HEK293 (cell line): ENCODE results near the gene ETDC.

Source experiments
- CTCF ChIA-PET: fragments of 350-600 bp; formaldehyde crosslinking; extraction: SDS; loops from one replicate; lab custom pipeline; 2021; ENCODE audit warnings: antibody characterized with exemption; lab: Yijun Ruan, JAX
- POLR2A ChIA-PET: fragments of 300-600 bp; formaldehyde crosslinking; extraction: SDS; loops from one replicate; lab custom pipeline; 2020; ENCODE audit warnings: antibody characterized with exemption, inconsistent platforms; lab: Yijun Ruan, JAX
- H3K27ac ChIP-seq: fragments of 200-500 bp; sonication (Bioruptor generic); 2 replicates; pipeline ENCODE4 v1.5.1; 2014; ENCODE audit warnings: low read depth, low read length, control low read depth, inconsistent platforms; ENCODE audit errors: extremely low read depth
- H3K36me3 ChIP-seq, 2 experiments: fragments of 200-500 bp in 1 of 2; sonication (Bioruptor generic) in 1 of 2; 1 replicate in 1 of 2; 2 replicates in 1 of 2; pipeline ENCODE4 v1.5.1; 2014 to 2017; ENCODE audit warnings: inconsistent platforms in 2 of 2, low read length in 2 of 2; ENCODE audit not compliant: control insufficient read depth in 2 of 2, insufficient read depth in 1 of 2
- H3K4me1 ChIP-seq: fragments of 200-500 bp; sonication (Bioruptor generic); 2 replicates; pipeline ENCODE4 v1.5.1; 2014; ENCODE audit warnings: mild to moderate bottlenecking, low read length, inconsistent platforms; ENCODE audit not compliant: control insufficient read depth, insufficient read depth
- H3K4me3 ChIP-seq: 2 replicates; pipeline ENCODE4 v1.5.1; 2011; ENCODE audit warnings: low read depth, mild to moderate bottlenecking, control low read depth, low read length, moderate library complexity
- H3K9me3 ChIP-seq: fragments of 200-500 bp; sonication (Bioruptor generic); 2 replicates; pipeline ENCODE4 v1.5.1; 2014; ENCODE audit warnings: low read depth, low read length, inconsistent platforms; ENCODE audit not compliant: control insufficient read depth, insufficient read depth
- AEBP2 ChIP-seq: fragments of 450-650 bp; formaldehyde crosslinking; IDR thresholded peaks from 2 replicates; pipeline ENCODE4 v1.5.1; 2016; ENCODE audit warnings: missing biosample characterization, missing genetic modification characterization, borderline replicate concordance
- HOXA7 ChIP-seq: sonication (generic); formaldehyde crosslinking; IDR thresholded peaks from 2 replicates; pipeline ENCODE4 v1.8.1; 2022; ENCODE audit warnings: missing genetic modification reagents, borderline replicate concordance
- KLF8 ChIP-seq: fragments of 450-650 bp; formaldehyde crosslinking; IDR thresholded peaks from 2 replicates; pipeline ENCODE4 v1.5.1; 2016; ENCODE audit warnings: missing biosample characterization, missing genetic modification characterization
- PRDM2 ChIP-seq: fragments of 450-650 bp; formaldehyde crosslinking; IDR thresholded peaks from 2 replicates; pipeline ENCODE4 v1.5.1; 2016; ENCODE audit warnings: missing biosample characterization, missing genetic modification characterization, borderline replicate concordance
- TCF7L2 ChIP-seq: IDR thresholded peaks from 2 replicates; pipeline ENCODE4 v1.6.1; 2011; ENCODE audit warnings: low read depth, mild to moderate bottlenecking, inconsistent platforms, low read length, moderate library complexity, borderline replicate concordance
- ZFP3 ChIP-seq: fragments of 450-650 bp; formaldehyde crosslinking; IDR thresholded peaks from 2 replicates; pipeline ENCODE4 v1.5.1; 2016; ENCODE audit warnings: low read depth, missing biosample characterization, missing genetic modification characterization
- ZFP37 ChIP-seq: fragments of 450-650 bp; formaldehyde crosslinking; IDR thresholded peaks from 2 replicates; pipeline ENCODE4 v1.5.1; 2016; ENCODE audit warnings: missing biosample characterization, missing genetic modification characterization
- ZFP69B ChIP-seq: fragments of 450-650 bp; formaldehyde crosslinking; IDR thresholded peaks from 2 replicates; pipeline ENCODE4 v1.5.1; 2016; ENCODE audit warnings: missing biosample characterization, missing genetic modification characterization
- ZNF112 ChIP-seq: fragments of 450-650 bp; formaldehyde crosslinking; IDR thresholded peaks from 2 replicates; pipeline ENCODE4 v1.5.0; 2017; ENCODE audit warnings: missing biosample characterization, missing genetic modification characterization
- ZNF175 ChIP-seq: fragments of 450-650 bp; formaldehyde crosslinking; IDR thresholded peaks from 2 replicates; pipeline ENCODE4 v1.5.1; 2016; ENCODE audit warnings: missing biosample characterization, missing genetic modification characterization
- ZNF184 ChIP-seq: fragments of 450-650 bp; IDR thresholded peaks from 2 replicates; pipeline ENCODE4 v1.5.1; 2018; ENCODE audit warnings: missing biosample characterization, mild to moderate bottlenecking, missing genetic modification characterization
- ZNF280D ChIP-seq: fragments of 450-650 bp; formaldehyde crosslinking; IDR thresholded peaks from 2 replicates; pipeline ENCODE4 v1.5.1; 2016; ENCODE audit warnings: missing biosample characterization, missing genetic modification characterization
- ZNF404 ChIP-seq: fragments of 450-650 bp; formaldehyde crosslinking; IDR thresholded peaks from 2 replicates; pipeline ENCODE4 v1.5.1; 2017; ENCODE audit warnings: missing biosample characterization, missing genetic modification characterization
- ZNF549 ChIP-seq: fragments of 450-650 bp; IDR thresholded peaks from 2 replicates; pipeline ENCODE4 v1.5.1; 2018; ENCODE audit warnings: missing biosample characterization, missing genetic modification characterization, mild to moderate bottlenecking, inconsistent platforms, moderate library complexity
- ZNF558 ChIP-seq: fragments of 450-650 bp; formaldehyde crosslinking; IDR thresholded peaks from 2 replicates; pipeline ENCODE4 v1.5.1; 2016; ENCODE audit warnings: missing biosample characterization, missing genetic modification characterization
- ZNF580 ChIP-seq: fragments of 450-650 bp; formaldehyde crosslinking; IDR thresholded peaks from 2 replicates; pipeline ENCODE4 v1.5.1; 2016; ENCODE audit warnings: missing biosample characterization, missing genetic modification characterization

The ETDC gene

GRCh38 chrX:135304741-135305140 lies 4.5 kb upstream of the ETDC start:
- no peak for TF ChIP-seq ZNF404
- Histone ChIP-seq H3K4me3 (no peak overlapping the region), H3K27ac (no peak overlapping the region), H3K36me3 (no peaks in the 10 kb centered on the region), H3K9me3 (no peaks in the 10 kb centered on the region), H3K4me1 (no peaks in the 10 kb centered on the region)
- POLR2A ChIA-PET = no interaction called here
- CTCF ChIA-PET = no interaction called here

- H3K27ac ChIP-seq = no peak overlapping the region
- H3K9me3 ChIP-seq = no peaks in the 10 kb centered on the region
- H3K36me3 ChIP-seq = no peaks in the 10 kb centered on the region
- H3K4me3 ChIP-seq = no peak overlapping the region
- CTCF ChIA-PET = no interaction called here
- no peak for TF ChIP-seq ZNF549 (tag by site-specific recombination)
- no peak for TF ChIP-seq AEBP2 (tag by site-specific recombination)
- no peak for TF ChIP-seq ZNF175 (tag by site-specific recombination)
- TF ChIP-seq ZFP37 = no peak
- no peak for TF ChIP-seq ZNF580 (tag by site-specific recombination)
- TF ChIP-seq PRDM2 = no peak
- POLR2A ChIA-PET = no interaction called here
- no peaks in the 10 kb centered on the region for H3K4me1 ChIP-seq
Observed at GRCh38 chrX:135307171-135307570, 2.1 kb upstream of the ETDC start.

GRCh38 chrX:135308345-135308855 lies 880 bp upstream of the ETDC start:
- no peaks in the 10 kb centered on the region for H3K9me3 ChIP-seq
- POLR2A ChIA-PET = no interaction called here
- no peak overlapping the region for H3K4me3 ChIP-seq
- H3K36me3 ChIP-seq = no peaks in the 10 kb centered on the region
- H3K4me1 ChIP-seq = no peaks in the 10 kb centered on the region
- CTCF ChIA-PET = no interaction called here
- no peak overlapping the region for H3K27ac ChIP-seq
- TF ChIP-seq ZNF280D = no peak
- TF ChIP-seq ZNF558 (tag by site-specific recombination) = no peak
- no peak for TF ChIP-seq KLF8 (tag by site-specific recombination)
- TF ChIP-seq TCF7L2 = no peak
- no peak for TF ChIP-seq HOXA7 (CRISPR knock-in tag)
- no peak for TF ChIP-seq ZFP69B (tag by site-specific recombination)
- TF ChIP-seq ZNF112 (tag by site-specific recombination) = no peak
- no peak for TF ChIP-seq ZNF184 (tag by site-specific recombination)
- no peak for TF ChIP-seq ZFP3 (tag by site-specific recombination)
- TF ChIP-seq, all 188 proteins: peak for 0
